ENCODE results near the gene PIK3IP1. TPM values are rescaled to one million over a fixed set of nuclear protein-coding genes. Genes with fewer than 3 reads are reported as not detected.

PIK3IP1 gene
- polyA plus RNA-seq, 4 donors, result 3.1 to 16.4 (median 10.3) TPM

- peak overlapping the region in 2 of 3 donors; percentile 12 to 79 for H3K27ac ChIP-seq (ENCODE audit: low read depth in 1 of 3, low read length in 2 of 3)
- DNase-seq, result no peak
- H3K36me3 ChIP-seq (ENCODE audit: control insufficient read depth in 3 of 3, insufficient read depth in 2 of 3, low read depth in 1 of 3, low read length in 3 of 3), result peaks cover 8 to 78% (median 13%) of the 10 kb centered on the region in 3 donors
These were observed 13.5 kb downstream of the PIK3IP1 start for GRCh38 chr22:31278626-31279326.

GRCh38 chr22:31278151-31278621 lies 14.1 kb downstream of the PIK3IP1 start:
- 65 to 79% (median 78%) methylated on average over 9 of the region's 9 CpGs for WGBS, 3 donors
- DNase-seq (no peak), FAIRE-seq (no peak)
- H3K4me3 ChIP-seq (ENCODE audit: low read depth in 1 of 3, low read length in 3 of 3), result no peak overlapping the region
- peak overlapping the region in 1 of 3 donors; percentile 79 for H3K27ac ChIP-seq (ENCODE audit: low read depth in 1 of 3, low read length in 2 of 3)
- no peaks in the 10 kb centered on the region for H3K9me3 ChIP-seq (ENCODE audit: control insufficient read depth in 2 of 2, insufficient read depth in 1 of 2, low read depth in 1 of 2, low read length in 1 of 2)
- peaks cover 0 to 9% (median 0%) of the 10 kb centered on the region in 3 donors for H3K4me1 ChIP-seq (ENCODE audit: control insufficient read depth in 3 of 3, insufficient read depth in 2 of 3, low read depth in 1 of 3, low read length in 2 of 3)
- H3K36me3 ChIP-seq (ENCODE audit: control insufficient read depth in 3 of 3, insufficient read depth in 2 of 3, low read depth in 1 of 3, low read length in 3 of 3), result peaks cover 8 to 83% (median 11%) of the 10 kb centered on the region in 3 donors
- no peaks in the 10 kb centered on the region for H3K27me3 ChIP-seq (ENCODE audit: control insufficient read depth in 3 of 3, insufficient read depth in 3 of 3, low read length in 3 of 3)

More at GRCh38 chr22:31278626-31279326, 13.5 kb downstream of the PIK3IP1 start:
- H3K9me3 ChIP-seq (ENCODE audit: control insufficient read depth in 2 of 2, insufficient read depth in 1 of 2, low read depth in 1 of 2, low read length in 1 of 2), result no peaks in the 10 kb centered on the region
- no peaks in the 10 kb centered on the region for H3K27me3 ChIP-seq (ENCODE audit: control insufficient read depth in 3 of 3, insufficient read depth in 3 of 3, low read length in 3 of 3)
- H3K4me1 ChIP-seq (ENCODE audit: control insufficient read depth in 3 of 3, insufficient read depth in 2 of 3, low read depth in 1 of 3, low read length in 2 of 3), result peaks cover 0 to 9% (median 0%) of the 10 kb centered on the region in 3 donors
- FAIRE-seq, result no peak
- no peak overlapping the region for H3K4me3 ChIP-seq (ENCODE audit: low read depth in 1 of 3, low read length in 3 of 3)
- 54 to 68% (median 65%) methylated on average over 6 of the region's 6 CpGs for WGBS, 3 donors

GRCh38 chr22:31277741-31278140 lies 14.5 kb downstream of the PIK3IP1 start:
- no peak for FAIRE-seq
- no peak for DNase-seq
- H3K27ac ChIP-seq (ENCODE audit: low read depth in 1 of 3, low read length in 2 of 3), result no peak overlapping the region
- H3K27me3 ChIP-seq (ENCODE audit: control insufficient read depth in 3 of 3, insufficient read depth in 3 of 3, low read length in 3 of 3), result no peaks in the 10 kb centered on the region
- H3K4me3 ChIP-seq (ENCODE audit: low read depth in 1 of 3, low read length in 3 of 3), result no peak overlapping the region
- WGBS, 3 donors, result 76 to 77% (median 77%) methylated on average over 5 of the region's 5 CpGs
- peaks cover 7 to 83% (median 8%) of the 10 kb centered on the region in 3 donors for H3K36me3 ChIP-seq (ENCODE audit: control insufficient read depth in 3 of 3, insufficient read depth in 2 of 3, low read depth in 1 of 3, low read length in 3 of 3)
- no peaks in the 10 kb centered on the region for H3K9me3 ChIP-seq (ENCODE audit: control insufficient read depth in 2 of 2, insufficient read depth in 1 of 2, low read depth in 1 of 2, low read length in 1 of 2)
- H3K4me1 ChIP-seq (ENCODE audit: control insufficient read depth in 3 of 3, insufficient read depth in 2 of 3, low read depth in 1 of 3, low read length in 2 of 3), result peaks cover 0 to 10% (median 0%) of the 10 kb centered on the region in 3 donors

GRCh38 chr22:31276426-31277167 lies 15.7 kb downstream of the PIK3IP1 start:
- no peak overlapping the region for H3K4me3 ChIP-seq (ENCODE audit: low read depth in 1 of 3, low read length in 3 of 3)
- no peak for DNase-seq
- WGBS, 3 donors, result 87 to 93% (median 90%) methylated on average over 62 to 69 of the region's 69 CpGs
- peaks cover 0 to 15% (median 0%) of the 10 kb centered on the region in 3 donors for H3K4me1 ChIP-seq (ENCODE audit: control insufficient read depth in 3 of 3, insufficient read depth in 2 of 3, low read depth in 1 of 3, low read length in 2 of 3)
- no peaks in the 10 kb centered on the region for H3K27me3 ChIP-seq (ENCODE audit: control insufficient read depth in 3 of 3, insufficient read depth in 3 of 3, low read length in 3 of 3)
- no peak for FAIRE-seq
- no peak overlapping the region for H3K27ac ChIP-seq (ENCODE audit: low read depth in 1 of 3, low read length in 2 of 3)
- no peaks in the 10 kb centered on the region for H3K9me3 ChIP-seq (ENCODE audit: control insufficient read depth in 2 of 2, insufficient read depth in 1 of 2, low read depth in 1 of 2, low read length in 1 of 2)
- H3K36me3 ChIP-seq (ENCODE audit: control insufficient read depth in 3 of 3, insufficient read depth in 2 of 3, low read depth in 1 of 3, low read length in 3 of 3), result peaks cover 4 to 83% (median 8%) of the 10 kb centered on the region in 3 donors

- peak overlapping the region in 1 of 3 donors; percentile 46 for H3K27ac ChIP-seq (ENCODE audit: low read depth in 1 of 3, low read length in 2 of 3)
- FAIRE-seq, result no peak
- peaks cover 8 to 84% (median 11%) of the 10 kb centered on the region in 3 donors for H3K36me3 ChIP-seq (ENCODE audit: control insufficient read depth in 3 of 3, insufficient read depth in 2 of 3, low read depth in 1 of 3, low read length in 3 of 3)
These were observed 16.7 kb downstream of the PIK3IP1 start for GRCh38 chr22:31275576-31275975.

GRCh38 chr22:31275018-31275417 lies 17.3 kb downstream of the PIK3IP1 start:
- peaks cover 0 to 24% (median 0%) of the 10 kb centered on the region in 3 donors for H3K4me1 ChIP-seq (ENCODE audit: control insufficient read depth in 3 of 3, insufficient read depth in 2 of 3, low read depth in 1 of 3, low read length in 2 of 3)
- no peak overlapping the region for H3K4me3 ChIP-seq (ENCODE audit: low read depth in 1 of 3, low read length in 3 of 3)
- no peaks in the 10 kb centered on the region for H3K9me3 ChIP-seq (ENCODE audit: control insufficient read depth in 2 of 2, insufficient read depth in 1 of 2, low read depth in 1 of 2, low read length in 1 of 2)
- H3K36me3 ChIP-seq (ENCODE audit: control insufficient read depth in 3 of 3, insufficient read depth in 2 of 3, low read depth in 1 of 3, low read length in 3 of 3), result peaks cover 6 to 85% (median 11%) of the 10 kb centered on the region in 3 donors
- peak; percentile 72 to 77 for DNase-seq
- 15 to 65% (median 28%) methylated on average over 6 of the region's 6 CpGs for WGBS, 3 donors
- H3K27ac ChIP-seq (ENCODE audit: low read depth in 1 of 3, low read length in 2 of 3), result peak overlapping the region in 2 of 3 donors; percentile 46 to 67
- FAIRE-seq, result no peak
- H3K27me3 ChIP-seq (ENCODE audit: control insufficient read depth in 3 of 3, insufficient read depth in 3 of 3, low read length in 3 of 3), result no peaks in the 10 kb centered on the region

More at GRCh38 chr22:31275576-31275975, 16.7 kb downstream of the PIK3IP1 start:
- WGBS, 3 donors, result 47 to 59% (median 50%) methylated on average over 5 of the region's 5 CpGs
- DNase-seq, result no peak
- H3K4me1 ChIP-seq (ENCODE audit: control insufficient read depth in 3 of 3, insufficient read depth in 2 of 3, low read depth in 1 of 3, low read length in 2 of 3), result peaks cover 0 to 24% (median 0%) of the 10 kb centered on the region in 3 donors
- no peaks in the 10 kb centered on the region for H3K27me3 ChIP-seq (ENCODE audit: control insufficient read depth in 3 of 3, insufficient read depth in 3 of 3, low read length in 3 of 3)
- H3K9me3 ChIP-seq (ENCODE audit: control insufficient read depth in 2 of 2, insufficient read depth in 1 of 2, low read depth in 1 of 2, low read length in 1 of 2), result no peaks in the 10 kb centered on the region
- H3K4me3 ChIP-seq (ENCODE audit: low read depth in 1 of 3, low read length in 3 of 3), result no peak overlapping the region

- H3K4me3 ChIP-seq (ENCODE audit: low read depth in 1 of 3, low read length in 3 of 3), result no peak overlapping the region
- 45 to 76% (median 51%) methylated on average over 3 of the region's 3 CpGs for WGBS, 3 donors
- no peaks in the 10 kb centered on the region for H3K27me3 ChIP-seq (ENCODE audit: control insufficient read depth in 3 of 3, insufficient read depth in 3 of 3, low read length in 3 of 3)
- H3K36me3 ChIP-seq (ENCODE audit: control insufficient read depth in 3 of 3, insufficient read depth in 2 of 3, low read depth in 1 of 3, low read length in 3 of 3), result peaks cover 6 to 86% (median 11%) of the 10 kb centered on the region in 3 donors
- FAIRE-seq (no peak), DNase-seq (no peak)
- H3K4me1 ChIP-seq (ENCODE audit: control insufficient read depth in 3 of 3, insufficient read depth in 2 of 3, low read depth in 1 of 3, low read length in 2 of 3), result peaks cover 0 to 24% (median 0%) of the 10 kb centered on the region in 3 donors
- H3K27ac ChIP-seq (ENCODE audit: low read depth in 1 of 3, low read length in 2 of 3), result no peak overlapping the region
- H3K9me3 ChIP-seq (ENCODE audit: control insufficient read depth in 2 of 2, insufficient read depth in 1 of 2, low read depth in 1 of 2, low read length in 1 of 2), result no peaks in the 10 kb centered on the region
These were observed 18.3 kb downstream of the PIK3IP1 start for GRCh38 chr22:31274017-31274416.
